ENCODE measurements around the gene RBBP9. TPM values are rescaled to one million over a fixed set of nuclear protein-coding genes. Genes with fewer than 3 reads are reported as not detected.

Gene RBBP9
- total RNA-seq, 4 donors from 2014 or later = 17.7 to 32.9 (median 19.1) TPM

- 0% methylated on average over 26 of the region's 57 CpGs for WGBS
- TF ChIP-seq POLR2AphosphoS5 (IDR thresholded peaks at IDR 0.05) = peak in 2 of 3 donors; percentile 59 to 98
- TF ChIP-seq, protein P1, sequence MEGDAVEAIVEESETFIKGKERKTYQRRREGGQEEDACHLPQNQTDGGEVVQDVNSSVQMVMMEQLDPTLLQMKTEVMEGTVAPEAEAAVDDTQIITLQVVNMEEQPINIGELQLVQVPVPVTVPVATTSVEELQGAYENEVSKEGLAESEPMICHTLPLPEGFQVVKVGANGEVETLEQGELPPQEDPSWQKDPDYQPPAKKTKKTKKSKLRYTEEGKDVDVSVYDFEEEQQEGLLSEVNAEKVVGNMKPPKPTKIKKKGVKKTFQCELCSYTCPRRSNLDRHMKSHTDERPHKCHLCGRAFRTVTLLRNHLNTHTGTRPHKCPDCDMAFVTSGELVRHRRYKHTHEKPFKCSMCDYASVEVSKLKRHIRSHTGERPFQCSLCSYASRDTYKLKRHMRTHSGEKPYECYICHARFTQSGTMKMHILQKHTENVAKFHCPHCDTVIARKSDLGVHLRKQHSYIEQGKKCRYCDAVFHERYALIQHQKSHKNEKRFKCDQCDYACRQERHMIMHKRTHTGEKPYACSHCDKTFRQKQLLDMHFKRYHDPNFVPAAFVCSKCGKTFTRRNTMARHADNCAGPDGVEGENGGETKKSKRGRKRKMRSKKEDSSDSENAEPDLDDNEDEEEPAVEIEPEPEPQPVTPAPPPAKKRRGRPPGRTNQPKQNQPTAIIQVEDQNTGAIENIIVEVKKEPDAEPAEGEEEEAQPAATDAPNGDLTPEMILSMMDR (IDR thresholded peaks at IDR 0.05) = no peak
- Histone ChIP-seq H3K4me3 (peak within 1 kb of the TSS; percentile 83), H3K9me3 (no peaks in the 10 kb centered on the region), H3K27me3 (no peaks in the 10 kb centered on the region), H3K4me1 (peaks cover 22% of the 10 kb centered on the region), H3K36me3 (peaks cover 18% of the 10 kb centered on the region), H3K27ac (peak within 1 kb of the TSS; percentile 88)
- DNase-seq (ENCODE audit: low spot score in 2 of 2) = peak; percentile 95 to 96
Observed at GRCh38 chr20:18466894-18467730, 29.9 kb downstream of the RBBP9 start, which contains the start of the genes DZANK1 and POLR3F. Gene DZANK1, minus strand, starts transcription at chr20:18467030. Its CDS starts 1,672 bp downstream, at chr20:18465358. Gene POLR3F, plus strand, starts transcription at chr20:18467390. Its CDS starts 117 bp downstream, at chr20:18467507.

GRCh38 chr20:18466574-18466893 is 30.5 kb downstream of the RBBP9 start:
- no peak overlapping the region for H3K27ac ChIP-seq
- no peaks in the 10 kb centered on the region for H3K9me3 ChIP-seq
- H3K4me3 ChIP-seq = peak overlapping the region; percentile 83
- H3K27me3 ChIP-seq = no peaks in the 10 kb centered on the region
- peaks cover 16% of the 10 kb centered on the region for H3K36me3 ChIP-seq
- DNase-seq (ENCODE audit: low spot score in 2 of 2) = no peak
- TF ChIP-seq, protein P1 (IDR thresholded peaks at IDR 0.05) = no peak
- no peak for TF ChIP-seq POLR2A (IDR thresholded peaks at IDR 0.05)
- TF ChIP-seq POLR2AphosphoS5 (IDR thresholded peaks at IDR 0.05) = no peak
- no peak for TF ChIP-seq EP300 (IDR thresholded peaks at IDR 0.05)
- peaks cover 22% of the 10 kb centered on the region for H3K4me1 ChIP-seq
- WGBS = under 1% methylated on average over 14 of the region's 15 CpGs

DNA sequence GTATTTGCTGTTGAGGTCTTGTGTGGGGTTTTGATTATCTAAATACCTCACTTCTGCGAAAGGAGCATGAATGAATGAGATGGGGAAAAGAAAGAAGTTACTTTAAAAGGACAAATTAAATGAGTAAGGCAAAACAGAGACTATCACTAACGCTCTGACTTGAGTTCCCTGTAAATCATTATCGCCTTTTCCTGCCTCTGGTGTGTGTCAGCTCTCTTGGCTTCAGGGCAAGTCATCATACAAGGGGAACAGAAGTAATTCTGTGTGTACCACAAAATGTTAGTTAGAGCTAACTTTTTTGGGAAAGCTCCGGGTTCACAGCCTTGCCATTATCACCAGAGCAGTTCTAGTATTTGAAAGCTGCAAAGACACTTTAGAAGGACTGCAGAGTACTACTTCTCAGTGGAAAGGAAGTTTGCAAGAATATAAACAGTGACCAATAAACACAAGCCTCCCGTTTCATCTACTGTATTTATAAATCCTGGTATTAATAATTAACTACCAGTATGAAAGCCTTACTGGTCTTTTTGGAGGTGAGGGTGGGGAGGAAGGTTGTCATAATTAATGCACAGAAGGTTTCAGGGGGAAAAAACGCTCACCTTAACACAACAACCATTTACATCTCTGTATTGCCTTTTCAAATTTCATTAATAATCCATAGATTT is 31.4 kb downstream of the RBBP9 start:
- peaks cover 22% of the 10 kb centered on the region for H3K4me1 ChIP-seq
- WGBS = 71% methylated on average over 6 of the region's 6 CpGs
- H3K4me3 ChIP-seq = no peak overlapping the region
- no peaks in the 10 kb centered on the region for H3K9me3 ChIP-seq
- H3K27ac ChIP-seq = no peak overlapping the region
- no peak for DNase-seq (ENCODE audit: low spot score in 2 of 2)
- H3K36me3 ChIP-seq = peaks cover 8% of the 10 kb centered on the region
- no peaks in the 10 kb centered on the region for H3K27me3 ChIP-seq
- TF ChIP-seq EP300 (IDR thresholded peaks at IDR 0.05) (no peak), POLR2AphosphoS5 (IDR thresholded peaks at IDR 0.05) (no peak), POLR2A (IDR thresholded peaks at IDR 0.05) (no peak)
- TF ChIP-seq, protein P1 (IDR thresholded peaks at IDR 0.05) = no peak

DNA sequence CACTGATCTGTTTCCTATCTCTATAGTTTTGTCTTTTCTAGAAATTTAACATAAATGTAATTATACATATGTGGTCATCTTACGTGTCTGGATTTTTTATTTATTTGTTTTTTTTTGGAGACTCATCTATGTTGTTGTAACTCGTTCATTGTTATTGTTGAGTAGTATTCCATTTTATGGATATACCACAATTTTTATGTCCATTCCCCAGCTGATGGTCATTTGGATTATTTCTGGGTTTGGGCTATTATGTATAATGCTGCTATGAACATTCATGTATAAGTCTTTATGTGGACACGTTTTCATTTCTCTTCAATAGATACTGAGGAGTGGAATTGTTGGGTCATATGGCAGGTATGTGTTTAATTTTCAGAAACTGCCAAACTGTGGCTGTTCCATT is 40.4 kb downstream of the RBBP9 start:
- no peaks in the 10 kb centered on the region for H3K9me3 ChIP-seq
- DNase-seq (ENCODE audit: low spot score in 2 of 2) = no peak
- TF ChIP-seq, protein P1 (IDR thresholded peaks at IDR 0.05) = no peak
- TF ChIP-seq POLR2AphosphoS5 (IDR thresholded peaks at IDR 0.05) = no peak
- no peak for TF ChIP-seq POLR2A (IDR thresholded peaks at IDR 0.05)
- TF ChIP-seq EP300 (IDR thresholded peaks at IDR 0.05) = no peak
- H3K27me3 ChIP-seq = no peaks in the 10 kb centered on the region
- 91% methylated on average over 3 of the region's 3 CpGs for WGBS
- no peaks in the 10 kb centered on the region for H3K36me3 ChIP-seq
- H3K4me3 ChIP-seq = no peak overlapping the region
- no peaks in the 10 kb centered on the region for H3K4me1 ChIP-seq
- H3K27ac ChIP-seq = no peak overlapping the region

DNA sequence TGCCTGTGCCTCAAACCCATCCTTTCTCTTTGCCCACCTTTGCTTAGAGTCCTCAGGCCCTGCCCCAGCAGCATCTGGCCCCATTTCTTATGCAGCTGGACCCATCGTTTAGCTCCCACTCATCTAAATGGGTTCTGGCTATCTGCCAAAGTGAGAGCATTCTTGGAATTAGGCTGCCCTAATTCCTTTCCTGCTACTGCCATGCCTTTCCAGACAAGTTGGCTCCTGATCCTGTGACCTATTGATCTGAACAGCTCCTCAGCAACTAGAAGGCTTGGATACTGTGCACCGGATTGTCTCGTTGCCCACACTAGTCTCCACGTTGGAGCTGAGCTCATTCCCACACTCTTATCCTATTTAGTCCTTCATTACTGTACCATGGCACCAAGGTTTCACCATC is 53.1 kb downstream of the RBBP9 start:
- TF ChIP-seq POLR2A (IDR thresholded peaks at IDR 0.05) (no peak), EP300 (IDR thresholded peaks at IDR 0.05) (no peak)
- TF ChIP-seq, protein P1 (IDR thresholded peaks at IDR 0.05) = no peak
- H3K36me3 ChIP-seq = no peaks in the 10 kb centered on the region
- H3K4me1 ChIP-seq = no peaks in the 10 kb centered on the region
- no peaks in the 10 kb centered on the region for H3K27me3 ChIP-seq
- no peaks in the 10 kb centered on the region for H3K9me3 ChIP-seq
- WGBS = 53% methylated on average over 4 of the region's 4 CpGs
- no peak overlapping the region for H3K4me3 ChIP-seq
- no peak for DNase-seq (ENCODE audit: low spot score in 2 of 2)
- H3K27ac ChIP-seq = no peak overlapping the region

Measured in suprapubic skin (tissue), 4 donors.